CD4-positive, alpha-beta T cell treated with Interferon gamma for 1 hour (primary cell): ENCODE data around the gene HYAL4.

Experiments
- DNase-seq: peaks from one replicate; pipeline ENCODE4 v3.0.0-alpha.2; 2020

HYAL4 gene

DNA sequence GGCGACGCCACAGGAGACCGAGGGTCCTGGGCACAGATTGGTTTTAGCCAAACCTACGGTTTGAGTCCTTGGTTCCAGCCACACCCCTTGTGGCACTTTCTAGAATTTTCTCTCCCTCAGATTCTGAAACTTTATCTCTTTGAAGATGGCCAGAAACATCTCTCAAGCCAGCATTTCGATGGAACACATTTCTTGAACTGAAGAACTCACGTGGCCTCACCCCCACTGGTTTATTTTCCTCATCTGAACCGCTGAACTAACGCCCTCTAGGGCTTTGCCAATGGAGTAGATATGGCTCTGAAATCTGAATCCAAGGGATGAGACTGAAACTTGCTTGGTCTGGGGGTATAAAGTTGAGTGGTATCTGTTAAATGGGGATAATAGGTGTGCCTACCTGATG lies 73.3 kb downstream of the HYAL4 start:
- no peak for DNase-seq

DNA sequence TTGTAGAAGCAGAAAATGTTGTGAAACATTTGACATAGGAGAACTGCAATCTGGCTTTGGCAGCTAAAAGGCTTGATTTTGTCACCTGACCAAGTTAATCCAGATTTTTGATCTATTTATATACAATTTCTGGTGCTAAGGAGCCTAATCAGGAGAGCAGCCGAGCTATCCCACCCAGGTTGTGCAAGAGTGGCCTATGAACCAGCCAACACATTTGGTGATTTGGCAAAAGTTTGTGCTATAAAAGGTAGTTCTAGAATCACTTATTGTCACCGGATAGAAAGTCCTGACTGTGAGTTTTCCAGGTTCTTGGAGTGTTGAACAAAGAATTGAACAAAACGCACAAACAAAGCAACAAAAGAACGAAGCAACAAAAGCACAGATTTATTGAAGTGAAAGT lies 78.6 kb downstream of the HYAL4 start:
- DNase-seq: no peak

DNA sequence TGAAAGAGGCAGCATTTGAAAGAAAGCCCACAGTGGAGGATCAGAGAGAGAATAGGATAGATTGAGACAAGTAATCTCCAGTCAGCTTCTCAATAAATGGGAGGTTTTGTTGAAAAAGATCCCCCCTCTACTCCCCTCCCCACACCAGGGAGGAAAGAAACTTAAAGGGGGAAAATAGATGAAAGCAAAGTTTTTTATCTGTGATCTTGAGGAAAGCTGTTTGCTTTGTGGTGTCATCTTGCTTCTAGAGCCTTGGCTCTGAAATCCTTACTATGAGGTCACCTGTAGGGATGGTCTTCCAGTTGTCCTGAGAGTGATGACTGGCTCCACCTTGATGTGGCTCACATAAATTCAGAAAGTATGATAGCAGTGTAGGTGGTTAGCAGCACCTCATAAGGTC lies 80.0 kb downstream of the HYAL4 start, which contains the start of gene SPAM1:
Gene SPAM1, plus strand, starts transcription at position 301 of the 400 bp plus-strand sequence. CDS start 28,330 bp downstream, outside the sequence.
- DNase-seq: no peak
